Measurements from ENCODE around the gene GALM.
"Not testable (repeated sequence)": the region's sequence is repeated elsewhere in the genome, so short reads cannot be mapped to it uniquely, and the experiment has no call there.

Gene GALM

DNA sequence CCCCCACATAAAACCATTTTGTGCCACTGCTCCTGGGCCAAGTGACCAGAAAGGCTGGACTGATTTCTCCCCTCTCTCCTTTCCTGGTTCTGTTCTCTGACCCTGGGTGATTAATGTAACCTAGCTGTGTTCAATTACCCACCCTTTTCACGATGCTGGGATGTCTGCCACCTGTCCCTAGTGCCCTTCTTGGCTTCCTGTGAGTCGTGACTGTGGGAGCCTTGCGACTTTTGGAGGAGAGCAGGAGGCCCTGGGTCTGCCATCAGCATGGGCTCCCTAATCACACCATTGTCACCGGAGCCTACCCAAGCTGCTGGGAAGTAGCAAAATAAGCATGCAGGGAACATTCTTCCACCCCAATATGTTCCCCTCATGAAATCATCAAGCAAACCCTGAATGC is 47.0 kb downstream of the GALM start:
- DNase-seq: no peak

DNA sequence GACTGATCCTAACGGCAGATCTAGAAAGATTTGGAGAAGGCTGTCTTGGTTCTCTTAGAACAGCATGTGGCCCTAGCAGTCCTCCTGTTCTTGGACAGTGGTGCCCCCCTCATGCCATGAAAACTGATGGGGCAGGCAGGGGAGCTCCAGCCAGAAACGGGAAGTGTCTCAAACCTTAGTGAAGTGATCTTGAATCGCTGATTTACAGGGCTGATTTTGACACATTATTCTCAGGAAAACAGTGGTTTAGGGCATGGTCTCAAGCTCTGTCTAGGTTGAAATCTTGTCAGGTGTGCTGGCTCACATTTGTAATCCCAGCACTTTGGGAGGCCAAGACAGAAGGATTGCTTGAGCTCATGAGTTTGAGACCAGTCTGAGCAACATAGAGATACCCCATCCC is 47.4 kb downstream of the GALM start:
- DNase-seq: no peak

DNA sequence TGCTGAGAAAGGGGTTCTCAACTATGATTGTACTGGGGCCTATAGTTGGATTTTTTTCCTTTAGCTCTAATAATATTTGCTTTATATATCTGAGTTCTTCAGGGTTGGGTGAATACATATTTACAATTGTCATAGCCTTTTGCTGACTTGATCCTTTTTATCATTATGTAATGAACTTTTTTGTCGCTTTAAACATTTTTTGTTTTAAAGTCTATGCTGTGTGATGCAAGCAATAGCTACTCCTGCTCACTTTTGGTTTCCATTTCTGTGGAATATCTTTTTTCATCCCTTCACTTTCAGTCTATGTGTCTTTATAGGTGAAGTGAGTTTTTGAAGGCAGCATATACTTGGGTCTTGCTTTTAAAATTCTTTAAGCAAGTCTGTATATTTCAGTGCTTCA is 49.0 kb downstream of the GALM start:
- not testable (repeated sequence) for DNase-seq

DNA sequence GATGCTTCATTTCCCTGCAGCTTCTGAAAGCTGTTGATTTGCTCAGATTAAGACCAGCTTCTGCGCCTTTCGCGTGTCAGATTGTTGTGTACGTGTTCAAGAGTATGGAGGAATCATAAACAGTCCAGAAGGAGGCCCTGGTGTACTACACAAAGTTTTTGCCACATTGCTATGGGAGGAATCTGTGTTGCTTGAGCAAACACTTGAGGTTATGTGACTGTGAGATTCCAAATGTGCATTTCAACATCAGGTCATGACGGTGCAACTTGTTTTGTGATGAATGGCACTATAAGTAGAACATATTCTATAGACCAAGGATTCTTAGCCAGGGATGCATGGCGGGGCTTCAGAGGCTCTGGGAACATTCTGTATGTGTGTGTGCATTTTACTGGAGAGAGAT is 50.3 kb downstream of the GALM start:
- no peak for DNase-seq

DNA sequence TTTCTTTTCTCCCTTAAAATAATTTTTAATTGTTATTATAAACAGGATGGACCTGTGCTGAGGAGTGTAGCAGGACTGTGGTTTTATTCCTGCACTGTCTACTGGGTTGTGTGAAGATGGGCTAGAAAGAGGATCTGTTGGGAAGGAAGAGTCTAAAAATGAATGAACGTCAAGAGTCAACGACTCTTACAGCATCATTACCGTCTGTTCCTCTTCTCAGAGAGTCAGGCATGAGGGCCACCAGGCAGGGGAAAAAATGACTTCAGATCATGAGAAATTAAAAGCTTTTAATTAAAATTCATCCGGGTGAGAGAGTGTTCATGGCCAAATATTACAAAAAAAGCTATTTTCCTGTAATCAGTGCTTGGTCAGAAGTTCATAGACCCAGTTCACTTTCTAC is 52.7 kb downstream of the GALM start:
- DNase-seq: no peak

DNA sequence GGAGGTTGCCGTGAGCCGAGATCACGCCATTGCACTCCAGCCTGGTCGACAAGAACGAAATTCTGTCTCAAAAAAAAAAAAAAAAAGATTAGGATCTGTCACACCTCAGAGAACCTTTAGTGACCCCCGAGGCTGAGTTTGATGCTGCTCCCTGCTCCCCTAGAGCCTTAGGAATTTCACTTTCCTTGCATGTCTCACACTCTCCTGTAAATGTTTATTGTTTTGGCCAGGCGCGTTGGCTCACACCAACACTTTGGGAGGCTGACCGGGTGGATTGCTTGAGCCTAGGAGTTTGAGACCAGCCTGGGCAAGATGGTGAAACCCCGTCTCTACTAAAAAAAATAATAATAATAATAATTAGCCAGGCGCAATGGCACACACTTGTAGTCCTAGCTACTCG is 53.8 kb downstream of the GALM start:
- no peak for DNase-seq

DNA sequence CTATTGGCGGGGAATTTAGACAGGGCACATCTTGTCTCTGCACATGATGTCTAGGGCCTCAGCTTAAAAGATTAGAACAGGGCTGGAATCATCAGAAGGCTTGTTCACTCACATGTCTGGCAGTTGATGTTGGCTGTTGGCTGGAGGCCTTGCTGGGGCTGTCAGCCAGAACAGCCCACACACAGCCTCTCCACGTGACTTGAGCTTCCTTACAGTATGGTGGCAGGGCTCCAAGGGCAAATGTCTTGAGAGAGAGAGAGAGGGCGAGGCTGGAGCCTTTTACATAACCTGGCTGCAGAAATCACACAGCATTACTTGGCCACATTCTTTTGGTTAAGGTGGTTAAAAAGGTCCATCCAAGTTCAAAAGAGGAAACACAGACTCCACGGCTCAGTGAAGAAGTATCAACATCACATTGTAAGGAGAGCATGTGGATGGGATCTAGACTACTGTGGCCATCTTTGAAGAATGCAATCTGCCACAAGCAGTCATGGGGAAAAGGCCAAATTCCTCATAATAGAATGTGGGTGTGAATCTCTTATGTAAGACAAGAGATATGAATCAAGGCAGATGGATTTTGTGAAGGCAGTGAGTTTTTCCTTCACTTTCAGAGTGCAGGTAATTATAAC is 54.8 kb downstream of the GALM start:
- no peak for DNase-seq

DNA sequence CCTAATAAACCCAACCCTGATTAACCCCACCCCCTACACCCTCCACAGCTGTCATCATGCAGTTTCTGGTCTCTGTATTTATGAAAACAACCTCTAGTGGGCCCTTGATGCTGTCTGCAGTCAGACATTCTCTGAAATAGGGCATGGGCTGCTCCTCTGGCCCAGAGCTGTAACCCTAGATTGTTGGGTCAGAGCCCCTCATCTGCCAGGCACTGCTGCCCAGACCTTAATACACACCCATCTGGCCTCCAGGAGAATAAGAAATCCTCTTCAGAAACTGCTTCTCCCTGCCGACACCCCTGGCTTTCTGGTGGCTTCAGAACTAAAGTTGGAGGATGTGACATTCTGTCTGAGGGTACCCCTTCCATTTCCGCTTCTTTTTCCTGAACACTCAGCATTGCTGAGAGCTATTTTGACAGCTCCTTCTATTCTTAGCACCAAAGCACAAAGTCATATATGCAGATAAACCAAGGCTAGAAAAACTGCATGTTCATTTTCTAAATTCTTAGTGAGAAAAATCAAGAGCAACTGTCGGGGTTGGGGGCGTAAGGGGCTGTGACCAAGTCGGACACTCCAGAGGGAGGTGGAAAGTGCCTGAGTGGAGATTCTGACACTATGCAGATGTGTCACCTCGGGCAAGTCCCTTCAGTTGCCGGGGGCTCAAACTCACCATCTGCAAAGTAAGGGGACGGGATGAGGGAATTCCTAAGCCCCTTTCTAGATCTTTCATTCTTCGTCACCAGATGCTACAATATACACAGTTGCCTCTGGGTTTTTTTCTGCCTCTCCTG is 56.6 kb downstream of the GALM start:
- peak; percentile 70 to 71 for DNase-seq

DNA sequence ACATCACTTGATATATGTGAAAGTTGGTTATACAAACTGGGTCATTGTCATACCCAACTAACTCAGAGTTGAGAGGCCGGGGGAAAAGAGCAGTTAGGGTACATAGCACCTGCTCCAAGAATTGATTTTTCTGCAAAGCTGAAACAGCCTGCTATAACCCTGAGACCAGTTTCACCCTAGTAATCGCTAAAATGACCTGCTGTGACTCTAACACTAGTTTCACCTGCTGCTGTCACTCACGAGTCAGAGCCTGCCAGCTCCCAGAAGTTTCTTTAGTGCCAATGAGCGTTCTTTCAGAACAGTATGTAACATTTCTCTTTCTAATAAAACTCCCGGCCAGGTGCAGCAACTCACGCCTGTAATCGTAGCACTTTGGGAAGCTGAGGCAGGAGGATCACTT is 57.3 kb downstream of the GALM start:
- DNase-seq: peak in 1 of 2 experiments; percentile 49

DNA sequence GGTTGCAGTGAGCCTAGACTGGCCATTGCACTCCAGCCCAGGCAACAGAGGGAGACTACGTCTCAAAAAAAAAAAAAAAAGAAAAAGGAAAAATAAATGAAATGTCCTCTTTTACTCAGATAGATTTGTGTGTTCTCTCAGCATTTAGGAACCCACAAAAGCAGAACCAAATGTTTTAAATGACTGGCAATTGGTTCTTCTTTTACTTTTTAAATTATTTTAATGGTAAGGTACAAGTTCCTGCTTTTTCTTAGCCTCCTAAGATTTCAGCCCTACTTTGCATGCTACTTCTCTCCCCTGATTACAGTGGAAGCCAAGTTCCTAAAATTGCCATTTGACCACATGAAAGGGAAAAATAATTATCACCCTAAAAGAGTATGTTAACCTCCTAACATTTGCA is 61.7 kb downstream of the GALM start:
- no peak for DNase-seq

DNA sequence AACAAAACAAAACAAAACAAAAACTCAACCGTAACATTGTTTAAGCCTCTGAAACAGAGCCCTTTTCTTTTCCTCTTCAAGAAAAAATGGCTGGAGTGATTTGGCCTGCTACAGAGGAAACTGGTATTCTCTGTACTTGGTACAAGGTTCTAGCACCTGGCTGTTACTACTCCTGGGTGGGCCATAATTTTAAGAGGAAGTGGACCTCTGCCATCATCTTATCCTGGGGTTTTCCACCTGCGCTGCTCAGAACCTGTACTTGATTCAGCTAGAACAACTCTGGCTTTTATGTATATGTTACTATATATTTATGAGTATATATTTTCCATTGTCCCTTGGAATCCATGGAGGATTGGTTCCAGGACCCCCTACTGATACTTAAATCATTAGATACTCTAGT is 62.8 kb downstream of the GALM start:
- no peak for DNase-seq

DNA sequence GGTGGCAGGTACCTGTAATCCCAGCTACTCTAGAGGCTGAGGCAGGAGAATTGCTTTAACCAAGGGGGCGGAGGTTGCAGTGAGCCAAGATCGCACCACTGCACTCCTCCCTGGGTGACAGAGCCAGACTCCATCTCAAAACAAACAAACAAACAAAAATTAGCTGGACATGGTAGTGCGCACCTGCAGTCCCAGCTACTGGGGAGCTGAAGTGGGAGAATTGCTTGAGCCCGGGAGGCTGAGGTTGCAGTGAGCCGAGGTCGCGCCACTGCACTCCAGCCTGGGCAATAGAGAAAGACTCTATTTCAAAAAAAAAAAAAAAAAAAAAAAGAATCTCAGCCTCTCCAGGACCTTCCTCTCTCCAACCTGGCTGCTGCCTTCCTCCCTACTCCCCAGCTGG is 65.2 kb downstream of the GALM start:
- no peak for DNase-seq

DNA sequence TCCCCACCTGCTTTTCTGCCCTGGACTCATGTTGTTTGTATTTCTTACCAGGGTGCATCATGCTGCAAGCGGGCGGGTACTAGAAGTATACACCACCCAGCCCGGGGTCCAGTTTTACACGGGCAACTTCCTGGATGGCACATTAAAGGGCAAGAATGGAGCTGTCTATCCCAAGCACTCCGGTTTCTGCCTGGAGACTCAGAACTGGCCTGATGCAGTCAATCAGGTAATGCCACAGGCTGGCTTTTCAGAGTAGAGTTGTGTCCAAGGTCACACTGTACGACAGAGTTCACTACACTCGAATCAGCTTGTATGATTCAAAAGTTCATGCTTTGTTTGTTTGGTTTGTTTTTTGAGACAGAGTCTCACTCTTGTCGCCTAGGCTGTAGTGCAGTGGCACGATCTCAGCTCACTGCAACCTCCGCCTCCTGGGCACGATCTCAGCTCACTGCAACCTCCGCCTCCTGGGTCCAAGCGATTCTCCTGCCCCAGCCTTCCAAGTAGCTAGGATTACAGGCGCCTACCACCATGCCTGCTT is 65.8 kb downstream of the GALM start:
- no peak for DNase-seq

DNA sequence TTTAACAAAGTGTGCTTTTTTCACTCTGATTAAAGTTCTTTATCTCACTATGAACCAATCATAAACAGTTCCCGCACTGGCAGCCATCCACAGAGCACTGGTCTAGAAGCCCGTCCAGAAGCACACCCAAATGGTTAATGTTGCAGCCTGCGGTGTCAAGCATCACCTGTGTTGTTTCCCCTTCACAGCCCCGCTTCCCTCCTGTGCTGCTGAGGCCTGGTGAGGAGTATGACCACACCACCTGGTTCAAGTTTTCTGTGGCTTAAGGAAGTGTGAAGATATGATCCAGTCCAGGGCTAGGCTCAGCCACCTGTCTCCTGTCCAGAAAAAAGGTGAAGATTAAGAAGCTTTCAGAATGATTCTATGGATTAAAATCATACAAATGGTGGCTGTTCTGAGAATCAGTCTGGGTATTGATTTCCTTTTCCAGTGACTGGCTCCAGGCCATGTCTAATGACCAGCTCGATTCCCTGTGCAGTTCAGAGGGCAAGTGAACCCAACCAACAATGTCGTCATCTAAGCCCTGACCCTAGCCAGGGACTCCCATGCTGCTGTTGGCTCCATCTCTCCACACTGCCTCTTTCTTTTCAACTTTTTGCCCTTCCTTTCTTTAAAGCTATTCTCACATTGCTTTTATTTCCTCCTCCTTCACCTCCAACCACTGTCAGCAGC is 67.5 kb downstream of the GALM start:
- no peak for DNase-seq

DNA sequence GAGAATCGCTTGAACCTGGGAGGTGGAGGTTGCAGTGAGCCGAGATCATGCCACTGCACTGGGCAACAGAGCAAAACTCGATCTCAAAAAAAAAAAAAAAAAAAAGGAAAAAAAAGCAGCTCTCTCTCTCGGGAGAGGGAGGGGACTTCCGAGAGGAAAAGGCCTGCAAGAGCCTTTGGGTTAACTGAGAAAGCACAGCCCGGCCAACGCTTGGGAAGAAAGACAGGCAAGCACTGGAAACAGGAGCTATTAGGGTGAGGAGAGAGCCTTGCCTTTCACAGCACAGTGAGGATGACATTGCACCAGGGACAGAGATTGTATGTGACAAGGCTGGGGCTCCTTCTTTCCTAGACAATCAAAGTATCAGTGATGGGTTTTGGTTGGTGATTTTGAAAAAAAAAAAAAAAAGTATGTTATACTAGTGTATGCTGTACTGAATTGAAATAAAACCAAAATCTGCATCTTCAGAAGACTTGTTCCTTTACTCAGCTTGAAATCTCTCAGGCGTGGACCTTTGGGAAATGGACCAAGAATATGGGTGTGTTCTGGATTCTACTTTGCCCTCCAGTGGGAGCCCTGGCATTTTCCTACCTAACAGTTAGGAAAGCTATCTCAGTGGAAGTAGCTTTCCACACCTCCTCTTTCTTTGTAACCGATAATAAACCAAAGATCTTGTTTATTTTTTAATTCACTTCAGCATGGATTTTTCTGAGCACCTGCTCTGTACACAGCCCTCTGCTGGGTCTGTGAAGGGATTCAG is 68.6 kb downstream of the GALM start:
- DNase-seq: no peak

DNA sequence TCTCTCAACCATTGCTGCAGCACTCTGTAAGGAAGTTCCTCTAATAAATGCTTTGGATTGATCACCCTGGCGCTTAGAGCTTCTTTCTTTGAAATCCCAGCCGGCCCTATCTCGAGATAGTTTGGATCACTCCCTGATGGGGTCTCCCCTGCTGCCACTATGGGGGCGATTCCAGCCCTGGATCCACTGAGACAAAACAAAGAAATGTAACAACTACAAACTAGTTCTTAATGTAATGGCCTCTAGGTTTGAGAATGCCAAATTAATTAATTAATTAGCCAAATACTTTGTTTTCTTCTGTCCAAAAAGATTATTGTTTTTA is 70.0 kb downstream of the GALM start:
- DNase-seq: peak in 1 of 2 experiments; percentile 17

DNA sequence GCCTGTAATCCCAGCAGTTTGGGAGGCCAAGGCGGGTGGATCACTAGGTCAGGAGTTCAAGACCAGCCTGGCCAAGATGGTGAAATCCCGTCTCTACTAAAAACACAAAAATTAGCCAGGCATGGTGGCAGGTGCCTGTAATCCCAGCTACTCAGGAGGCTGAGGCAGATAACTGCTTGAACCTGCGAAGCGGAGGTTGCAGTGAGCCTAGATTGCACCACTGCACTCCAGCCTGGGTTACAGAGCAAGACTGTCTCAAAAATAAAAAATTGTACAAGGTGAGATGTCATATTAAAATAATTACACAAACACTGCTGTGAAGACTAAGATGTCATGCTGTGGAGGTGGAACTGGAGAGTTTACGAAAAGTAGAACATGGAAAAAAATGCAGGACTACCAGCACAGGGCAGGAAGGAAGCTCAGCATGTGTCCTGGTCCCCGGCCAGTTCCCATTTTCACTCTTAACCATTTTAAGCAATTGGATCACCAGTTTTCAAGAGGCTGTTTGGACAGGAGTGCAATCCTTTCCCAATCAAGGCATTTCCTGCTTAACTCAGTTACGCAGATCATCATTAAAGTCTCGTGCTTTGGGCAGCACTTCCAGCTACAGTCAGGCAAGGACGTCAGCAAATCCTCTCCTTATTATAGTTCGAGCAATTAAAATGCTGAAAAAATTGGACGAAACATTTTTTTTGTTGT is 71.2 kb downstream of the GALM start:
- DNase-seq: not testable (repeated sequence)

DNA sequence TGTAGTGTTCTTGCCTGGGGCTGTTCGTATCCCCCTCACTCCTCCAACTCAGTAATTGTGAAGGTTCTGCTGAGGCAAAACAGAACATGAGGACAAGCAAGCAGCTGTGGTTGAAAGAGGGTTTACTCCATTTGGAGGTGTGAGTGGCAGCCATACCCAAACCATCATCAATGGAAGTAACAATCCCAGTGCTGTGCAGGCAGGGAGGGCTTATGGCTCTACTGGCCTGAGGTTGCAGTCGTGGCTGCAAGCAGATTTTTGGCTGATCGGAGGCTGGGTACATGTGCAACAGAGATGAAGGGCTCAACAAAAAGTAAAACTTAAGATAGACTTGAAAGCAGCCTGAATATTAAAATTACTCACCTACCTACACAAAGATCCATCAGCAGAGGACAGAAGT is 72.0 kb downstream of the GALM start:
- no peak for DNase-seq

DNA sequence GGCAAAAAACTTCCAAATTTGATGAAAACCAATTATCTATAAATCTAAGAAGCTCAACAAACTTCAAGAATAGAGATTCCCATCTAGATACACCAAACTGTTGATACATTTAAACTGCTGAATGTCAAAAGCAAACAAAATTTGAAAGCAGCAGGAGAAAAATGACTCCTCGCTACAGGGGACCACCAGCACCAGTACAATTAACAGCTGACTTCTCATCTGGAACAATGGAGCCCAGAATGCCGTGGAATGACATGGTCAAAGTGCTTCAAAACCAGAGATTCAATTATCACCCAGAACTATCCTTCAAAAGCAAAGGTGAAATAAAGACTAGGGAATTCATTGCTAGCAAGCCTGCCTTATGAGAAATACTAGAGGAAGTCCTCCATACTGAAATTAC is 73.6 kb downstream of the GALM start:
- DNase-seq: peak in 1 of 2 experiments; percentile 12

DNA sequence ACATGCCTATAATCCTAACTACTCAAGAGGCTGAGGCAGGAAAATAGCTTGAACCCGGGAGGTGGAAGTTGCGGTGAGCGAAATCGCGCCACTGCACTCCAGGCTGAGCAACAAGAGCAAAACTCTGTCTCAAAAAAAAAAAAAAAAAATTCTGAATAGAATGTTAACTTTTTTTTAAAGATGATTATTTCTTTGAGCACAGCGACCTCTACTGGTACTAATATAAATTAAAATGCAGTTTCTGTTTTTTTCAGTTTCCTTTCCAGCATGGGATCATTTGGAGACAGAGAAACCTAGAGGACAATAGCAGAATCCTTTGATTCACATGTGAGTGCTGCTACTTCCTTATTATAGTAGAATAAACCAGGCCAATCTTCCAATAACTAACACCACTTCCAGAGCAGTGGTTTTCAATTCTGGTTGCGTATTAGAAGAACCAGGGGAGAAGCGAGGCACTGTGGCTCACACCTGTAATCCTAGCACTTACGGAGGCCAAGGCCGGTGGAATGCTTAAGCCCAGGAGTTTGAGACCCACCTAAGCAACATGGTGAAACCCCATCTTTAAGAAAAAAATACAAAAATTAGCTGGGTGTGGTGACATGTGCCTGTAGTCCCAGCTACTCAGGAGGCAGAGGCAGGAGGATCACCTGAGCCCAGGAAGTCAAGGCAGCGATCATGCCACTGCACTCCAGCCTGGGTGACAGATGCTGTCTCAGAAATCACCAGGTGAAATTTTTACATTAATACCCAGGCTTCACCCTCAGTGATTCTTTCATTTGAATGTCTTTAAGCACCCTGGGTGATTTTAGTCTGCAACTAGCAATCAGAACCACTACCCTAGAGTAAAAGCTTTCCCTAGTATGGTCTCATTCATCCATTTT is 75.2 kb downstream of the GALM start:
- peak in 1 of 2 experiments; percentile 23 for DNase-seq

DNA sequence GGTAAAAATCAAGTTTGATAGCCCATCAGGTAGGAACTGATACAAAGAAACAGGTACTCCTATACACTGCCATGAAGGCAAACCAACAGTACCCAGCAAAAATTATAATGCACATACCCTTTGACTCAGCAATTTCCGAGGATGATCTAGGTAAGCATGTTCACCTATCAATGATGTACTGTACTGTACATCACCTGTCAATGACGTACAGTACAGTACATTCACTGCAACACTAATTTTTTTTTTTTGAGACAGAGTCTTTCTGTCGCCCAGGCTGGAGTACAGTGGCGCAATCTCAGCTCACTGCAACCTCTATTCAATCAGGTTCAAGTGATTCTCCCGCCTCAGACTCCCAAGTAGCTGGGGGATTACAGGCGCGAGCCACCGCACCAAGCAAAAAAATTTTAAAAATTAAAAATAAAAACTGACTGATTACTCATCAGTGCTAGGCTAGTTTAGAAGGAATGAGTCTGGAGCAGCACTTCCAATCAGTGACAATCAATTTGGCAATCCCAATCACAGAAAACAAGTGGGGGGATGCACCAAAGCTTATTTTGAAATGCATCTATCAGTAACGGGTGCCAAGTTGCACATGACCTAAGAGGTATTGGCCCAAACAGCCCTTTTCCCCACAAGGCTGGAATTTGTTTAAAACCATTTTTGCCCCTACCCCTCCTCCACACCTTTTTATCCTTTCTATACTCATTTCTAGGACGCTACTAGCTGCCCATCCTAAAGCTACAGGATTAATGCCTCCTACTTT is 77.1 kb downstream of the GALM start:
- DNase-seq: no peak

All from activated T-cell treated with anti-CD3 and anti-CD28 coated beads, Interleukin-2, amount 50 U/mL, for 48 hours (primary cell).